Adrenal gland (tissue), 12 donors: ENCODE data around the gene SVEP1. TPM values are rescaled to one million over a fixed set of nuclear protein-coding genes. Genes with fewer than 3 reads are reported as not detected.

ENCODE experiments used
- DNase-seq, 7 donors: peaks; one replicate each; pipeline ENCODE4 v3.0.0-alpha.2; 2019 to 2020
- H3K27ac ChIP-seq, 5 donors: fragments of 200-600 bp; sonication (generic) in 4 of 5; 1 replicate in 3 of 5; 2 replicates in 2 of 5; pipeline versions ENCODE4 v1.5.1 to v1.8.0; 2016 to 2020; ENCODE audit warnings: mild to moderate bottlenecking in 1 of 5
- H3K27me3 ChIP-seq: fragments of 200-600 bp; 2 replicates; pipeline ENCODE4 v1.8.0; 2021
- H3K36me3 ChIP-seq, 2 donors: fragments of 200-600 bp; replicated peaks in 1 of 2; 1 replicate in 1 of 2; 2 replicates in 1 of 2; pipeline versions ENCODE4 v1.5.1 to v1.8.0; 2018 to 2022
- H3K4me1 ChIP-seq, 2 donors: fragments of 200-600 bp; replicated peaks in 1 of 2; 1 replicate in 1 of 2; 2 replicates in 1 of 2; pipeline versions ENCODE4 v1.5.1 to v1.8.0; 2018 to 2021
- H3K4me3 ChIP-seq, 4 donors: fragments of 200-600 bp; sonication (generic) in 3 of 4; one replicate each; pipeline ENCODE4 v1.5.1; 2016 to 2018
- H3K9me3 ChIP-seq, 3 donors: fragments of 200-600 bp; sonication (generic) in 1 of 3; replicated peaks in 1 of 3; 1 replicate in 2 of 3; 2 replicates in 1 of 3; pipeline versions ENCODE4 v1.5.1 to v1.8.0; 2016 to 2021
- CTCF ChIP-seq, 6 experiments: fragments of 450-650 bp in 4 of 6; fragments of 200-600 bp in 2 of 6; sonication (generic) in 1 of 6; IDR thresholded peaks; 1 replicate in 5 of 6; 2 replicates in 1 of 6; pipeline versions ENCODE4 v1.5.1 to v1.8.0; 2016 to 2021; ENCODE audit warnings: antibody characterized with exemption in 6 of 6, mild to moderate bottlenecking in 2 of 6, moderate library complexity in 1 of 6
- POLR2A ChIP-seq, 2 donors: fragments of 450-650 bp; IDR thresholded peaks; one replicate each; pipeline ENCODE4 v1.6.1; 2017; ENCODE audit warnings: antibody characterized with exemption in 2 of 2, mild to moderate bottlenecking in 2 of 2, moderate library complexity in 1 of 2
- WGBS, 4 donors: extraction: QIAGEN DNeasy Blood & Tissue Kit in 2 of 4; methylation state at CpG; one replicate each; pipeline versions ENCODE4 v1.1.5 to v1.1.7; 2013 to 2017; 5-methylcytosine and 5-hydroxymethylcytosine counted together
- intact Hi-C, 2 donors: fragments of 100-400 bp; cut with DNase I; formaldehyde crosslinking; loops; one replicate each; pipeline versions ENCODE4 v1.14.1 to v1.15.0; 2022 to 2023
- polyA plus RNA-seq, 3 donors: library from polyadenylated mRNA; stranded (reverse); fragments of 200-250 nt in 2 of 3; fragments of 350-450 nt in 1 of 3; fragmentation: Illumina TruSeq in 1 of 3; extraction: RNeasy Lipid Tissue Mini Kit (QIAGEN cat#74804) in 1 of 3; gene quantifications; one replicate each; pipeline ENCODE4 v1.2.3, GENCODE V29; 2013 to 2014
- total RNA-seq, 9 donors: library from RNA; depleted of rRNA in 4 of 9; stranded (reverse); fragments of >200 nt in 4 of 9; fragments of 120-200 nt in 1 of 9; fragmentation: NEBNext Ultra II Directional in 1 of 9; extraction: Animal tissue kit (Norgen Biotek cat#: 25700) in 1 of 9; gene quantifications; one replicate each; pipeline versions ENCODE4 v1.1.0 to v1.2.4, GENCODE V29; 2013 to 2023
- donor health status: healthy with polysubstance abuse.
- donor health status: Bipolar disorder and iron deficiency.
- donor health status: DM: yes; HTN: yes; CAD: no.
- donor health status: DM: no; HTN: no; CAD: no.
- donor health status: DM: no; HTN: no; CAD: no.
- donor health status: DM: yes; HTN: yes; CAD: no.

SVEP1 gene
- total and polyA plus RNA-seq, 12 donors = 2.2 to 45.3 (median 23.0) TPM

DNA sequence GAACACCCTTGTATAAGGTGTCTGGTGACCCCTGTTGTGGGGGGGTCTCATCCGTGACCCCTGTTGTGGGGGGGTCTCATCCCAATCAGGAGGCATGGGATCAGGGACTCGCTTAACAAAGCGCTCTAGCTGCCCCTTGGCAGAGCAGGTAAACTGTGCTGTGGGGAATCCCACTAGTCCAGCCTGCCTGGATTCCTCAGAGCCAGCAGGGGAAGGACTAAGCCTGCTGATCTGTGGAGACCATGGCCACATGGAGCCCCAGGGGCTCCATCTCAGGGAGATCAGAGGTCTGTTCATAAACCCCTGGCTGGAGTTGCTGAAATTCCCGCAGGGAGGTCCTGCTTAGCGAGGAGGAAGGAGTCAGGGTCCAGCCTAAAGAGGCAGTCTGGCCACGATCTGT, 196.1 kb downstream of the SVEP1 start:
- no peaks in the 10 kb centered on the region for H3K27me3 ChIP-seq
- TF ChIP-seq POLR2A (IDR thresholded peaks at IDR 0.05) = no peak
- no peak for TF ChIP-seq CTCF (IDR thresholded peaks at IDR 0.05)
- 84 to 100% (median 90%) methylated on average over 3 to 6 of the region's 6 CpGs for WGBS, 4 donors
- no peak for DNase-seq
- no peak overlapping the region for H3K4me3 ChIP-seq
- intact Hi-C loops = no loop called here
- H3K36me3 ChIP-seq = no peaks in the 10 kb centered on the region
- H3K27ac ChIP-seq = no peak overlapping the region
- no peaks in the 10 kb centered on the region for H3K4me1 ChIP-seq
- H3K9me3 ChIP-seq = no peaks in the 10 kb centered on the region

DNA sequence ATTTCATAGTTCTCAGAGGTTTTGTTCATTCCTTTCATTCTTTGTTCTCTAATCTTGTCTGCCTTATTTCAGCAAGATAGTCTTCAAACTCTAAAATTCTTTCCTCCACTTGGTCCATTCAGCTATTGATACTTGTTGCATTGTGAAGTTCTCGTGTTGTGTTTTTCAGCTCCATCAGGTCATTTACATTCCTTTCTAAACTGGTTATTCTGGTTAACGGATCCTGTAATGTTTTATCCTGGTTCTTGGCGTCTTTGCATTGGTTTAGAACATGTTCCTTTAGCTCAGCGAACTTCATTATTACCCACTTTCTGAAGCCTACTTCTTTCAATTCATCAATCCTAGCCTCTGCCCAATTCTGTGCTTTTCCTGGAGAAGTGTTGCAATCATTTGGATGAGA, 196.8 kb downstream of the SVEP1 start:
- 83 to 93% (median 87%) methylated on average over 4 of the region's 4 CpGs for WGBS, 4 donors
- H3K27ac ChIP-seq = no peak overlapping the region
- DNase-seq = no peak
- TF ChIP-seq POLR2A (IDR thresholded peaks at IDR 0.05) (no peak), CTCF (IDR thresholded peaks at IDR 0.05) (no peak)
- H3K36me3 ChIP-seq = no peaks in the 10 kb centered on the region
- no peaks in the 10 kb centered on the region for H3K4me1 ChIP-seq
- no peaks in the 10 kb centered on the region for H3K27me3 ChIP-seq
- H3K9me3 ChIP-seq = no peaks in the 10 kb centered on the region
- H3K4me3 ChIP-seq = no peak overlapping the region
- intact Hi-C loops = no loop called here

- TF ChIP-seq CTCF (IDR thresholded peaks at IDR 0.05) (no peak), POLR2A (IDR thresholded peaks at IDR 0.05) (no peak)
- H3K27ac ChIP-seq = no peak overlapping the region
- 69 to 81% (median 76%) methylated on average over 6 of the region's 6 CpGs for WGBS, 4 donors
- H3K36me3 ChIP-seq = no peaks in the 10 kb centered on the region
- DNase-seq = no peak
- intact Hi-C loops = no loop called here
- H3K9me3 ChIP-seq = no peaks in the 10 kb centered on the region
- H3K4me1 ChIP-seq = no peaks in the 10 kb centered on the region
- no peaks in the 10 kb centered on the region for H3K27me3 ChIP-seq
- H3K4me3 ChIP-seq = no peak overlapping the region
Measured at GRCh38 chr9:110371411-110372007, 208.0 kb downstream of the SVEP1 start.

GRCh38 chr9:110370315-110370714, 209.2 kb downstream of the SVEP1 start:
- Histone ChIP-seq H3K4me3 (no peak overlapping the region), H3K4me1 (no peaks in the 10 kb centered on the region), H3K36me3 (no peaks in the 10 kb centered on the region), H3K27me3 (no peaks in the 10 kb centered on the region), H3K27ac (no peak overlapping the region), H3K9me3 (no peaks in the 10 kb centered on the region)
- WGBS, 4 donors = 26 to 29% (median 27%) methylated on average over 3 of the region's 3 CpGs
- DNase-seq = no peak
- intact Hi-C loops = no loop called here
- TF ChIP-seq CTCF (IDR thresholded peaks at IDR 0.05) (no peak), POLR2A (IDR thresholded peaks at IDR 0.05) (no peak)
